DND-41 (cell line): Measurements from ENCODE around the gene CYB5R4.

Experiments used
- ATAC-seq: fragments of 200-7000 bp; cut with Tn5 transposase; 3 replicates; pipeline ENCODE4 v1.9.1; 2021; ENCODE audit warnings: low read depth; ENCODE audit not compliant: insufficient read depth
- DNase-seq: peaks from one replicate; pipeline ENCODE4 v3.0.0-alpha.2; 2020
- H2AFZ ChIP-seq: 2 replicates; pipeline ENCODE4 v1.6.0; 2012; ENCODE audit warnings: low read depth, low read length
- H3K27ac ChIP-seq: 2 replicates; pipeline ENCODE4 v1.5.1; 2012; ENCODE audit warnings: low read length, inconsistent platforms
- H3K27me3 ChIP-seq: fragments of 200-600 bp; sonication (generic); 2 replicates; pipeline ENCODE4 v1.6.0; 2012; ENCODE audit warnings: low read length, mild to moderate bottlenecking, inconsistent platforms; ENCODE audit not compliant: insufficient read depth, poor library complexity
- H3K36me3 ChIP-seq: 2 replicates; pipeline ENCODE4 v1.5.1; 2012; ENCODE audit warnings: low read length, inconsistent platforms; ENCODE audit not compliant: insufficient read depth
- H3K4me1 ChIP-seq: 2 replicates; pipeline ENCODE4 v1.5.1; 2012; ENCODE audit warnings: mild to moderate bottlenecking, low read length; ENCODE audit not compliant: insufficient read depth
- H3K4me2 ChIP-seq: 2 replicates; pipeline ENCODE4 v1.6.0; 2012; ENCODE audit warnings: mild to moderate bottlenecking, moderate library complexity, low read length, inconsistent platforms; ENCODE audit not compliant: insufficient read depth
- H3K4me3 ChIP-seq, 2 experiments: fragments of 200-600 bp in 1 of 2; shearing (Covaris generic) in 1 of 2; 2 replicates each; pipeline ENCODE4 v1.5.1; 2012 to 2016; ENCODE audit warnings: inconsistent platforms in 2 of 2, low read length in 2 of 2, mild to moderate bottlenecking in 2 of 2, low read depth in 1 of 2, moderate library complexity in 1 of 2
- H3K79me2 ChIP-seq: 2 replicates; pipeline ENCODE4 v1.6.0; 2012; ENCODE audit warnings: low read length, inconsistent platforms; ENCODE audit not compliant: insufficient read depth
- H3K9ac ChIP-seq: 2 replicates; pipeline ENCODE4 v1.6.0; 2012; ENCODE audit warnings: low read depth, mild to moderate bottlenecking, inconsistent platforms, low read length, moderate library complexity
- H3K9me3 ChIP-seq: 2 replicates; pipeline ENCODE4 v1.5.1; 2012; ENCODE audit warnings: low read length, moderate library complexity, mild to moderate bottlenecking, inconsistent platforms; ENCODE audit not compliant: insufficient read depth, severe bottlenecking
- H4K20me1 ChIP-seq: 2 replicates; pipeline ENCODE4 v1.6.0; 2012; ENCODE audit warnings: low read length; ENCODE audit not compliant: insufficient read depth
- CTCF ChIP-seq: IDR thresholded peaks from 2 replicates; pipeline ENCODE4 v1.5.1; 2012; ENCODE audit warnings: borderline replicate concordance, low read length, moderate library complexity, mild to moderate bottlenecking; ENCODE audit not compliant: poor library complexity, severe bottlenecking; ENCODE audit errors: extremely low read depth
- EZH2 ChIP-seq: IDR thresholded peaks from 3 replicates; pipeline ENCODE4 v1.6.1; 2012; ENCODE audit warnings: borderline replicate concordance, low read depth, mild to moderate bottlenecking, moderate library complexity, low read length, inconsistent platforms; ENCODE audit not compliant: severe bottlenecking

CYB5R4 gene

GRCh38 chr6:83985308-83985713 lies 125.8 kb downstream of the CYB5R4 start:
- no peak overlapping the region for H3K4me2 ChIP-seq
- no peaks in the 10 kb centered on the region for H3K79me2 ChIP-seq
- DNase-seq (no peak), ATAC-seq (no peak)
- no peak overlapping the region for H3K27ac ChIP-seq
- H3K36me3 ChIP-seq: no peaks in the 10 kb centered on the region
- no peak for TF ChIP-seq EZH2
- TF ChIP-seq CTCF: no peak
- no peaks in the 10 kb centered on the region for H3K27me3 ChIP-seq
- H3K4me1 ChIP-seq: no peaks in the 10 kb centered on the region
- no peak overlapping the region for H2AFZ ChIP-seq
- no peaks in the 10 kb centered on the region for H3K9me3 ChIP-seq
- H4K20me1 ChIP-seq: no peaks in the 10 kb centered on the region
- H3K9ac ChIP-seq: no peak overlapping the region
- no peak overlapping the region for H3K4me3 ChIP-seq

GRCh38 chr6:83985715-83986114 lies 126.2 kb downstream of the CYB5R4 start:
- Histone ChIP-seq H3K4me3 (no peak overlapping the region), H3K4me2 (no peak overlapping the region), H3K4me1 (no peaks in the 10 kb centered on the region), H3K9me3 (no peaks in the 10 kb centered on the region), H3K36me3 (no peaks in the 10 kb centered on the region), H4K20me1 (no peaks in the 10 kb centered on the region), H3K79me2 (no peaks in the 10 kb centered on the region), H3K9ac (no peak overlapping the region), H2AFZ (no peak overlapping the region), H3K27me3 (no peaks in the 10 kb centered on the region), H3K27ac (no peak overlapping the region)
- no peak for ATAC-seq
- no peak for DNase-seq
- TF ChIP-seq CTCF (no peak), EZH2 (no peak)

- Histone ChIP-seq H4K20me1 (no peaks in the 10 kb centered on the region), H3K79me2 (no peaks in the 10 kb centered on the region), H3K4me1 (no peaks in the 10 kb centered on the region), H3K4me2 (no peak overlapping the region), H2AFZ (no peak overlapping the region), H3K36me3 (no peaks in the 10 kb centered on the region), H3K9ac (no peak overlapping the region), H3K27me3 (no peaks in the 10 kb centered on the region), H3K4me3 (no peak overlapping the region), H3K27ac (no peak overlapping the region), H3K9me3 (no peaks in the 10 kb centered on the region)
- no peak for ATAC-seq
- DNase-seq: no peak
- no peak for TF ChIP-seq EZH2
- no peak for TF ChIP-seq CTCF
These were observed 138.6 kb downstream of the CYB5R4 start for GRCh38 chr6:83998021-83998584.

- H3K79me2 ChIP-seq: no peaks in the 10 kb centered on the region
- DNase-seq (no peak), ATAC-seq (no peak)
- H3K4me1 ChIP-seq: no peaks in the 10 kb centered on the region
- no peak overlapping the region for H2AFZ ChIP-seq
- H3K4me2 ChIP-seq: no peak overlapping the region
- H3K27me3 ChIP-seq: no peaks in the 10 kb centered on the region
- no peak overlapping the region for H3K27ac ChIP-seq
- no peak overlapping the region for H3K4me3 ChIP-seq
- TF ChIP-seq EZH2 (no peak), CTCF (no peak)
- no peaks in the 10 kb centered on the region for H4K20me1 ChIP-seq
- H3K9me3 ChIP-seq: no peaks in the 10 kb centered on the region
- H3K9ac ChIP-seq: no peak overlapping the region
- no peaks in the 10 kb centered on the region for H3K36me3 ChIP-seq
These were observed 141.6 kb downstream of the CYB5R4 start for GRCh38 chr6:84001119-84001518.
